Measurements from ENCODE around the gene TOX2.

DNA sequence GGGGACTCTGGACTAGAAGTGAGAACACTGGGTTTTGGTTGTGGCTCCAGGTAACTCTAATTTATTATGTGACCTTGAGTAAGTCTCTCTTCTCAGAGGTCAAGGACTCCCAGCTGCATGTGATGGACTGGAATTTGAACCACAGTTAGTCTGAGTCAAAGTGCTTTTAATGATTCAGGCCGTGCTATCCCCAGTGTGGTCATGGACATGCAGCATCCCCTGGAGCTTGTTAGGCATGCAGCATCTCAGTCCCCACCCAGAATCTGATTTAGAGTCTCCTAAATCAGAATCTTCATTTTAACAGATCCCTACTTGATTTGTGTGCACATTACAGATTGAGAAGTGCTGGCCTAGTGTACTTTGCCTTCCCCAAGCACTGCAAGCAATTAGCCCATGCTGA, 74.2 kb downstream of the TOX2 start:
- no peak for TF ChIP-seq POLR2AphosphoS5 (IDR thresholded peaks at IDR 0.05; ENCODE audit: low read depth, low read length)
- TF ChIP-seq POLR2A (IDR thresholded peaks at IDR 0.05; ENCODE audit: low read depth, low read length) = no peak

Data from GM12892 (cell line).